K562 treated with DMSO at 1 percent for 4 hours (cell line): ENCODE data around the gene PACSIN2. TPM values are rescaled to one million over a fixed set of nuclear protein-coding genes. Genes with fewer than 3 reads are reported as not detected.

Source experiments
- total RNA-seq: library from RNA; unstranded; fragments of 300-600 nt; gene quantifications from 2 replicates; pipeline ENCODE4 v1.2.3, GENCODE V29; 2022; ENCODE audit not compliant: insufficient read depth

The PACSIN2 gene
- 60.4 and 64.4 TPM in 2 replicates for total RNA-seq

GRCh38 chr22:43014869-43015676, at the start of gene PACSIN2:
PACSIN2 (minus strand) TSS chr22:43015149; CDS start chr22:42912080, 103,069 bp downstream.

GRCh38 chr22:42856865-42857704, 157.9 kb downstream of the PACSIN2 start, which contains the start of gene ARFGAP3:
ARFGAP3 (minus strand) TSS chr22:42857273; CDS start chr22:42857182, 91 bp downstream.

Other genes starting within 250 kb of the PACSIN2 start
- 19.5 and 23.0 TPM in 2 replicates for gene ARFGAP3, start 157.9 kb downstream of the PACSIN2 start, total RNA-seq
- gene TTLL1, start 74.2 kb upstream of the PACSIN2 start, total RNA-seq, result 1.6 TPM in 1 of 2 replicates, not detected in the other
- gene BIK, start 95.6 kb upstream of the PACSIN2 start, total RNA-seq, result not detected in 2 replicates
- 5.7 and 15.1 TPM in 2 replicates for gene MCAT, start 128.2 kb upstream of the PACSIN2 start, total RNA-seq
- 128 and 144 TPM in 2 replicates for gene TSPO, start 136.4 kb upstream of the PACSIN2 start, total RNA-seq
- 60.4 and 71.7 TPM in 2 replicates for gene TTLL12, start 172.0 kb upstream of the PACSIN2 start, total RNA-seq